ENCODE results near the gene NT5DC1. TPM values are rescaled to one million over a fixed set of nuclear protein-coding genes. Genes with fewer than 3 reads are reported as not detected.

Gene NT5DC1
- polyA plus RNA-seq, 1 donor from 2014 or later: 1.3 TPM

DNA sequence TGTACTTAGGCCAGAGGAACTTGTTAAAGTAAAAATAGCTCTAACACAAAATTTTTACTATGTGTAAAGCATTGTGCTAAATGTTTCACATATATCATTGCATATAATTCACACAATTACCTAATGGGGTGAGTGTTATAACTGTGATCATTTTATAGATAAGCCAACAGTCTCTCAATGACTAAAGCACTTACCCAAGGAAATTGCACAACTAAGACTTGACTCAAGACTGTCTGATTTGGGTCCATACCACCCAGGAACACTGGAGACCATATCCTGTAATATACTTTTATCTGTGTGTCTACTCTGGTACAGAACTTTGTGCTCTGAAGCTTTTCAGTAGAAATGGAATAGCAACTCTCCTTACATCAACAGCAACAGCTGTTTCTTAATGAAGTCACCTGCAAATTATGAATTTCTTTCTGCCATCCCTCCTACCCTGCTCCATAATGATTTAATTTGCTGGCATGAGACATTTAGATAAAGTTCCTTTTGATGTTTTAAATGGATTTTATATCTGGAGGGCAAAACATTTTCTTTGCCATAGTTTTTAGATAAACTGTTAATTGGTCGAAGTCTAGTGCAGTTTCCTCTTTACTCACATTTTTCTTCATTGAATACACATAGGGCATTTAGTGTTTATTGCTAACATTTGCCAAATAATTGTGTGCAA, 105.7 kb downstream of the NT5DC1 start:
- H3K9me3 ChIP-seq (ENCODE audit: low read length): no peaks in the 10 kb centered on the region
- TF ChIP-seq EP300 (conservative IDR thresholded peaks at IDR 0.05; ENCODE audit: poor library complexity, severe bottlenecking) (no peak), EZH2 (IDR thresholded peaks at IDR 0.05; ENCODE audit: borderline replicate concordance, insufficient read depth, low read length, poor library complexity, severe bottlenecking) (no peak), RAD21 (conservative IDR thresholded peaks at IDR 0.05) (no peak), POLR2AphosphoS5 (IDR thresholded peaks at IDR 0.05) (no peak), SMC3 (conservative IDR thresholded peaks at IDR 0.05; ENCODE audit: poor library complexity) (no peak), TAF1 (IDR thresholded peaks at IDR 0.05; ENCODE audit: low read depth) (no peak), MXI1 (conservative IDR thresholded peaks at IDR 0.05; ENCODE audit: poor library complexity, severe bottlenecking) (no peak), CTCF (IDR thresholded peaks at IDR 0.05; ENCODE audit: poor library complexity, severe bottlenecking) (no peak)
- TF ChIP-seq, protein P1, sequence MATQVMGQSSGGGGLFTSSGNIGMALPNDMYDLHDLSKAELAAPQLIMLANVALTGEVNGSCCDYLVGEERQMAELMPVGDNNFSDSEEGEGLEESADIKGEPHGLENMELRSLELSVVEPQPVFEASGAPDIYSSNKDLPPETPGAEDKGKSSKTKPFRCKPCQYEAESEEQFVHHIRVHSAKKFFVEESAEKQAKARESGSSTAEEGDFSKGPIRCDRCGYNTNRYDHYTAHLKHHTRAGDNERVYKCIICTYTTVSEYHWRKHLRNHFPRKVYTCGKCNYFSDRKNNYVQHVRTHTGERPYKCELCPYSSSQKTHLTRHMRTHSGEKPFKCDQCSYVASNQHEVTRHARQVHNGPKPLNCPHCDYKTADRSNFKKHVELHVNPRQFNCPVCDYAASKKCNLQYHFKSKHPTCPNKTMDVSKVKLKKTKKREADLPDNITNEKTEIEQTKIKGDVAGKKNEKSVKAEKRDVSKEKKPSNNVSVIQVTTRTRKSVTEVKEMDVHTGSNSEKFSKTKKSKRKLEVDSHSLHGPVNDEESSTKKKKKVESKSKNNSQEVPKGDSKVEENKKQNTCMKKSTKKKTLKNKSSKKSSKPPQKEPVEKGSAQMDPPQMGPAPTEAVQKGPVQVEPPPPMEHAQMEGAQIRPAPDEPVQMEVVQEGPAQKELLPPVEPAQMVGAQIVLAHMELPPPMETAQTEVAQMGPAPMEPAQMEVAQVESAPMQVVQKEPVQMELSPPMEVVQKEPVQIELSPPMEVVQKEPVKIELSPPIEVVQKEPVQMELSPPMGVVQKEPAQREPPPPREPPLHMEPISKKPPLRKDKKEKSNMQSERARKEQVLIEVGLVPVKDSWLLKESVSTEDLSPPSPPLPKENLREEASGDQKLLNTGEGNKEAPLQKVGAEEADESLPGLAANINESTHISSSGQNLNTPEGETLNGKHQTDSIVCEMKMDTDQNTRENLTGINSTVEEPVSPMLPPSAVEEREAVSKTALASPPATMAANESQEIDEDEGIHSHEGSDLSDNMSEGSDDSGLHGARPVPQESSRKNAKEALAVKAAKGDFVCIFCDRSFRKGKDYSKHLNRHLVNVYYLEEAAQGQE (IDR thresholded peaks at IDR 0.05; ENCODE audit: borderline replicate concordance): no peak
- H3K4me2 ChIP-seq (ENCODE audit: low read length): no peak overlapping the region
- H3K36me3 ChIP-seq (ENCODE audit: insufficient read depth, low read length): no peaks in the 10 kb centered on the region
- no peaks in the 10 kb centered on the region for H4K20me1 ChIP-seq (ENCODE audit: insufficient read depth)
- no peak overlapping the region for H3K9ac ChIP-seq (ENCODE audit: low read length)
- no peaks in the 10 kb centered on the region for H3K27me3 ChIP-seq (ENCODE audit: insufficient read depth, low read depth, low read length)
- no peaks in the 10 kb centered on the region for H3K79me2 ChIP-seq (replicated peaks; ENCODE audit: insufficient read depth, low read length)
- no peak overlapping the region for H3K4me3 ChIP-seq (ENCODE audit: low read length)
- H3F3A ChIP-seq (ENCODE audit: insufficient read depth, low read length, poor library complexity, severe bottlenecking): no peaks in the 10 kb centered on the region
- no peaks in the 10 kb centered on the region for H3K9me2 ChIP-seq (ENCODE audit: insufficient read depth, low read length)
- no peak overlapping the region for H3K27ac ChIP-seq (ENCODE audit: low read length)
- no peak overlapping the region for H2AFZ ChIP-seq (ENCODE audit: low read depth, low read length)

DNA sequence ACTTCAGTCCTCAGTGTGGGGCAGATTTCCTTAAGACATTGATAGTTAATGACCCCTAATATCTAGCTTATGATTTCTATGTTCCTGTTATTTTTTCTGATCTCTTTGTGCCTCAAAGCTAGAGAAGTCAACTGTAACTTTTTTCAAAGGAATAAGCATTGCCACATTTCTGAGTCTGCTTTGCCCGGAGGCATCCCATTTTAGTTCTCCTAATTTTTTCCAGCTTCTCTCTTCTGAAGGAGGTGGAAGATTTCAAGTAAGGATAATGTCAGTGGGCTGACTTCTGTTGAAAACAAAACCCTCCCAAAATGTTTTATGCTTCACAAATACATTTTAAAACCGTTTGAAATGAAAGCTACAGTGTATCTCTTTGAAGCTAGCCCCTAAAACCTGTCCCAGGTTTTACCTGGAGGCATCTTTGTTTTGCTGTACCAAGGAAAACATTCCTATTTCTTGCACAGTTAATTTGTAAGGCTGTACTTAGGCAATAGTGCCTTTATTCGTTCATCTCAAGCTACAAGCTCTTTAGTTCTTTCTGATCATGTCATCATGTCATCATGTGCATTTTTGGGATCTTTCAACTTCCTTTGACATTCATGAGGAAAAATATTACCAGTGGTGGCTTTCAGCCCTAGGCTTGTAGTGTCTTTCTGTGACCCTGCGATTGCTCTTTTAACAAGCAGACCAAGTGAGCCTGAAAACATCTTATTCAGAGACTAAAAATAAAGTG, 107.6 kb downstream of the NT5DC1 start:
- Histone ChIP-seq H3K27ac (ENCODE audit: low read length) (no peak overlapping the region), H2AFZ (ENCODE audit: low read depth, low read length) (no peak overlapping the region), H3K36me3 (ENCODE audit: insufficient read depth, low read length) (no peaks in the 10 kb centered on the region), H3K27me3 (ENCODE audit: insufficient read depth, low read depth, low read length) (no peaks in the 10 kb centered on the region), H3K79me2 (replicated peaks; ENCODE audit: insufficient read depth, low read length) (no peaks in the 10 kb centered on the region), H3F3A (ENCODE audit: insufficient read depth, low read length, poor library complexity, severe bottlenecking) (no peaks in the 10 kb centered on the region), H3K4me2 (ENCODE audit: low read length) (no peak overlapping the region), H3K4me3 (ENCODE audit: low read length) (no peak overlapping the region), H4K20me1 (ENCODE audit: insufficient read depth) (no peaks in the 10 kb centered on the region), H3K9ac (ENCODE audit: low read length) (no peak overlapping the region), H3K9me3 (ENCODE audit: low read length) (no peaks in the 10 kb centered on the region), H3K9me2 (ENCODE audit: insufficient read depth, low read length) (no peaks in the 10 kb centered on the region)
- no peak for TF ChIP-seq POLR2AphosphoS5 (IDR thresholded peaks at IDR 0.05)
- no peak for TF ChIP-seq EZH2 (IDR thresholded peaks at IDR 0.05; ENCODE audit: borderline replicate concordance, insufficient read depth, low read length, poor library complexity, severe bottlenecking)
- no peak for TF ChIP-seq EP300 (conservative IDR thresholded peaks at IDR 0.05; ENCODE audit: poor library complexity, severe bottlenecking)
- TF ChIP-seq MXI1 (conservative IDR thresholded peaks at IDR 0.05; ENCODE audit: poor library complexity, severe bottlenecking): no peak
- no peak for TF ChIP-seq SMC3 (conservative IDR thresholded peaks at IDR 0.05; ENCODE audit: poor library complexity)
- TF ChIP-seq CTCF (IDR thresholded peaks at IDR 0.05; ENCODE audit: poor library complexity, severe bottlenecking): no peak
- TF ChIP-seq, protein P1 (IDR thresholded peaks at IDR 0.05; ENCODE audit: borderline replicate concordance): no peak
- no peak for TF ChIP-seq RAD21 (conservative IDR thresholded peaks at IDR 0.05)
- TF ChIP-seq TAF1 (IDR thresholded peaks at IDR 0.05; ENCODE audit: low read depth): no peak
